Measurements from ENCODE around the gene KHDC1. TPM values are rescaled to one million over a fixed set of nuclear protein-coding genes. Genes with fewer than 3 reads are reported as not detected.

KHDC1 gene
- total and polyA plus RNA-seq, 4 donors = 0.16 to 0.42 (median 0.25) TPM; not detected in 1

GRCh38 chr6:73216859-73217258 lies 46.1 kb downstream of the KHDC1 start:
- H3K9me3 ChIP-seq (ENCODE audit: control insufficient read depth in 4 of 4, low read length in 3 of 4) = no peaks in the 10 kb centered on the region
- H3K36me3 ChIP-seq (ENCODE audit: control insufficient read depth in 4 of 4, insufficient read depth in 3 of 4, low read depth in 1 of 4, low read length in 3 of 4) = no peaks in the 10 kb centered on the region
- no peaks in the 10 kb centered on the region for H3K27me3 ChIP-seq (ENCODE audit: control insufficient read depth in 4 of 4, insufficient read depth in 4 of 4, low read length in 3 of 4)
- no peak overlapping the region for H3K27ac ChIP-seq (ENCODE audit: low read depth in 1 of 2, low read length in 2 of 2)
- H3K4me3 ChIP-seq (ENCODE audit: low read depth in 1 of 3, low read length in 3 of 3) = no peak overlapping the region
- no peak for TF ChIP-seq TAF1 (conservative IDR thresholded peaks at IDR 0.05)
- no peak for TF ChIP-seq YY1 (IDR thresholded peaks at IDR 0.05)
- TF ChIP-seq HNF4A (conservative IDR thresholded peaks at IDR 0.05) = no peak
- no peak for TF ChIP-seq MAX (IDR thresholded peaks at IDR 0.05)
- TF ChIP-seq REST (IDR thresholded peaks at IDR 0.05) = no peak
- TF ChIP-seq SP1 (IDR thresholded peaks at IDR 0.05) = no peak
- TF ChIP-seq JUND (IDR thresholded peaks at IDR 0.05) = no peak
- no peak for TF ChIP-seq ZBTB33 (IDR thresholded peaks at IDR 0.05)
- no peak for TF ChIP-seq FOXA2 (IDR thresholded peaks at IDR 0.05)
- TF ChIP-seq GABPA (IDR thresholded peaks at IDR 0.05 in 1 of 2, conservative IDR thresholded peaks at IDR 0.05 in 1 of 2) = no peak
- TF ChIP-seq FOXA1 (IDR thresholded peaks at IDR 0.05) = no peak
- TF ChIP-seq CTCF (IDR thresholded peaks at IDR 0.05; ENCODE audit: low read depth, low read length, missing input control) = no peak
- TF ChIP-seq ATF3 (IDR thresholded peaks at IDR 0.05) = no peak
- no peak for TF ChIP-seq EGR1 (IDR thresholded peaks at IDR 0.05; ENCODE audit: low read depth in 2 of 2)
- TF ChIP-seq RAD21 (IDR thresholded peaks at IDR 0.05) = no peak
- no peak for TF ChIP-seq HNF4G (IDR thresholded peaks at IDR 0.05)
- no peak for TF ChIP-seq NR2F2 (IDR thresholded peaks at IDR 0.05)
- TF ChIP-seq RXRA (IDR thresholded peaks at IDR 0.05) = no peak
- no peaks in the 10 kb centered on the region for H3K4me1 ChIP-seq (ENCODE audit: control insufficient read depth in 4 of 4, insufficient read depth in 4 of 4, low read length in 3 of 4)
- no peak for DNase-seq (ENCODE audit: low spot score)
- 95% methylated on average over 2 of the region's 2 CpGs for WGBS
- H3K9ac ChIP-seq (ENCODE audit: low read depth in 1 of 2, low read length in 2 of 2) = no peak overlapping the region
